GM12875 (cell line): ENCODE measurements around the gene GPNMB.
"Not testable (repeated sequence)": the region's sequence is repeated elsewhere in the genome, so short reads cannot be mapped to it uniquely, and the experiment has no call there.

ENCODE experiments used
- H3K4me3 ChIP-seq: one replicate; pipeline ENCODE4 v1.5.1; 2011; ENCODE audit warnings: low read depth, low read length, control low read depth
- CTCF ChIP-seq: IDR thresholded peaks from 2 replicates; pipeline ENCODE4 v1.5.1; 2011; ENCODE audit warnings: low read depth, mild to moderate bottlenecking, control low read depth, inconsistent platforms, low read length, moderate library complexity, borderline replicate concordance; ENCODE audit not compliant: insufficient read depth

GPNMB gene

GRCh38 chr7:23214938-23215337 lies 31.6 kb upstream of the GPNMB start:
- H3K4me3 ChIP-seq = no peak overlapping the region
- TF ChIP-seq CTCF = no peak

GRCh38 chr7:23216021-23216420 lies 30.6 kb upstream of the GPNMB start:
- no peak overlapping the region for H3K4me3 ChIP-seq
- TF ChIP-seq CTCF = no peak

- no peak for TF ChIP-seq CTCF
These were observed 28.4 kb upstream of the GPNMB start for GRCh38 chr7:23218196-23218595.

GRCh38 chr7:23220690-23221305 lies 25.8 kb upstream of the GPNMB start:
- no peak for TF ChIP-seq CTCF
- H3K4me3 ChIP-seq = no peak overlapping the region

More at GRCh38 chr7:23218196-23218595, 28.4 kb upstream of the GPNMB start:
- H3K4me3 ChIP-seq = no peak overlapping the region

- no peak overlapping the region for H3K4me3 ChIP-seq
- no peak for TF ChIP-seq CTCF
These were observed 24.0 kb upstream of the GPNMB start for GRCh38 chr7:23222439-23223030.

- H3K4me3 ChIP-seq = not testable (repeated sequence)
These were observed 22.2 kb upstream of the GPNMB start for GRCh38 chr7:23224364-23224763.

- no peak overlapping the region for H3K4me3 ChIP-seq
These were observed 19.6 kb upstream of the GPNMB start for GRCh38 chr7:23226844-23227450.

More at GRCh38 chr7:23226844-23227450, 19.6 kb upstream of the GPNMB start:
- TF ChIP-seq CTCF = no peak
